Limb (tissue), 2 donors: ENCODE data around the gene NOS3.
"Not testable (repeated sequence)": the region's sequence is repeated elsewhere in the genome, so short reads cannot be mapped to it uniquely, and the experiment has no call there.

Experiments used
- DNase-seq, 2 donors: peaks; one replicate each; pipeline ENCODE4 v3.0.0-alpha.2; 2016; ENCODE audit errors: extremely low spot score in 2 of 2

Gene NOS3

DNA sequence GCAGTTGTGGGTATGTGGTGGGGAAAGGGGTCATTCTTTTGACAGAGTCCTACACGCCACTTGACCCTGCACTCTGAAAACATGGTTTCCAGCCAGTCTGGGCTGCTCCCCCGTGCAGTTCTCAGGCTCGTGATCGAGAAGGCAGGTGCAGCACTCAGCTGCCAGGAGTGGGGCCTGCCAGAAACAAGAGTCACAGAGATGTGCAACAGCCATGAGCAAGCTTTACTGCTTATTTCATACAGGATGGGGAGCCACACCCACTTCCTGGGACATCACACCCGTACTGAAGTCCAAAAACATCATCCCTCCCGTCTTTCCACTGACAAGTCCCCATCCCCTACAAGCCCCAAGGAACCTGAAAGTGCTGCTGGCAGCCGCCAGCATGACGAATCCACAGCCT, 24.1 kb downstream of the NOS3 start:
- DNase-seq = no peak

DNA sequence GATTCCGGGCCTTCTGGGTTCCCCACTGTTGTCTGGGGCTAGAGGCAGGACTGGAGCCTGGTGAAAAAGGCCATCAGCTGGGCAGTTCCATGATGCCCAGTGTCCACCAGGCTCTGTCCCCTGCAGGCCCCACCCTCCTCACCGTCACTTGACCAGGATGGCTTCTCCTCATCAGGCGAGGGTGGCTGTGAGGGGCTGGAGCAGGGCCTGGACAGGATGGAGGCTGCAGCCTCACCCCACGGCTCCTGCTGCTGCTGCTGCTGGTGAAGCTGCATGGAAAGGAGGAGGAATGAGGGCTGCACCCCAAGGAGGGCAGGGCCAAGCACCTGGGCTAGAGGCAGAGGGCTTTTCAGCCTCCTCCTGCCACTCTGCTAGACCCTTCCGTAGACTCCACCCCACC, 25.1 kb downstream of the NOS3 start:
- DNase-seq = no peak

DNA sequence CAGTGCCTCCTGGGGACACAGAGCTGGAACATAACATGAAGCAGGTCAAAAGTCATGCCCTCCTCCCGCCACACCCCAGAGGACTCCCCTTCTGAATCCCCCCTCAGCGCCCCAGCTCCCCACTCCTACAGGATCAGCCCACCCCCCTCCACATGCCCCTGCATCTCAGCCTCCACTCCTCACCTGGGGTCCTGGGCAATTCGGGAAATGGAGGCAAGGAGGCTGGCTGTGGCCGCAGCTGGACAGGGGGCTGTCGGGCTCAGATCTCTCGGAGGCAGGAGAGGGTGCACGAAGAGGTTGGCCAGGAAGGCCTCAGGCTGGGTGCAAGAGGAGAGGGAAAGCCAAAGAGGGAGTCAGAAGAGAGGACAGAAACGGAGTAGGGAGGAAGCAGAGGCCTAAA, 25.7 kb downstream of the NOS3 start:
- no peak for DNase-seq

DNA sequence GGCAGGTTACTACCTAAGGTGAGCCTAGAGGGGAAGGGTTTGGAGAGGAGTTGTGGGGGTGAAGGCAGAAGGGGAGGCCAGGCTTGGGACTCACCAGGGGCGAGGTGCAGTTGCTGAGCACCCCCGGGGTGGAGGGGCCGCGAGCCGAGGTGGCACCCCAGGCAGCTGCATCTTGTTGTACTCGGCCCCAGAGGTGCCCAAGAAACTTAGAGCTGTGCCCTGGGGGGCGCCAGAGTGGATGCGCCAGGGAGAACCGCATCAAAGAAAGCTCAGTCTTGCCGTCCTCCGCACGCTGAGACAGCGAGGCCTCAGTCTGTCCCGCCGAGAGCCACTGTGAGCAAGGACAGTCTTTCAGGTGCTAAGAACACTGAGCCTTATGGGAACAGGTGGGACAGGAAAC, 26.1 kb downstream of the NOS3 start:
- DNase-seq = no peak

DNA sequence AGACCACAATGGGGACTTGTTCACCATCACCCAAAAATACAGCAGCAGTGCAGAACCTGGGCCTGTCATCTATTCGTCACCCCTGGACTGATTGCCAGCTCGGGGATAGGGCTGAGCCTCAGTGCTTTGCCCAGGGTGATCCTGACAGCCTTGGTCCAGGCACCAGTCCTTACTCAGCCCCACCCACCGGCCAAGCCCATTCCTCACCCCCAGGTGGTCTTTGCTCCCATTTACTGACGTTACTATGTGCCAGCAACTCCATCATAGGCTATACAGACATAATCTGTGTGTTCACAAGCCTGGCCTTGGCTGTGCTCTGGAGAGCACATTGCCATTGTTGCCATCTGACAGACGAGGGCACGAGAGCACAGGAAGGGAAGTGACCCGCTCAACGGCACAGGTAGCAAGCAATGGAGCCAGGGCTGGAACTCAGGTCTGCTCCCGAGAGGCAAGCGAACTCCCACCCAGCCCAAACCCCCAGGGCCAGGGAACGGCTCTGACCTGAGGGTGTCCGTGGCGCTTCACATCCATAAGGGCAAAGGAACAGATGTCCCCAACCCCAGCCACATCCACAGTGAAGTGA, 26.6 kb downstream of the NOS3 start:
- no peak for DNase-seq

DNA sequence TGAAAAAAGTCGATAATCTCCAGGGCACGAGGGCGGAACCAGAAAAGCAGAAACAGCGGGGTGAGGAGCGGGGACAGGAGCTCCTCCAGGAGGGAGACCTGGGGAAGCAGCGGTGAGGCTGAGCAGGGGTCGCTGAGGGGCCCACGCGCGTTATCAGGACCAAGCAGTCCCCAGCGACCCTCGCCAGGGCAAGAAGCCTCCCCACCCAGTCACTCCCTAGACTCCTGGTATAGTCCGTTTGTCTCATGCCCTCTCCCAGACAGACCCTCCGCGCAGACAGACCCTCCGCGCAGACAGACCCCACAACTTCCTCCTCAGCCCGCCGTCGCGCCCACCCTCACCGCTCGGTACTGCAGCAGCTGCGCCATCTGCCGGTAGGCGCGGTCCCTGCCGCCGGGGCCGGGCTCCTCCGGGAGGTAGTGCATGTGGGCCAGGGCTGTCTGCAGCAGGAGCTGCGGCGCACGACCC, 27.2 kb downstream of the NOS3 start:
- DNase-seq = peak; percentile 56 to 93

DNA sequence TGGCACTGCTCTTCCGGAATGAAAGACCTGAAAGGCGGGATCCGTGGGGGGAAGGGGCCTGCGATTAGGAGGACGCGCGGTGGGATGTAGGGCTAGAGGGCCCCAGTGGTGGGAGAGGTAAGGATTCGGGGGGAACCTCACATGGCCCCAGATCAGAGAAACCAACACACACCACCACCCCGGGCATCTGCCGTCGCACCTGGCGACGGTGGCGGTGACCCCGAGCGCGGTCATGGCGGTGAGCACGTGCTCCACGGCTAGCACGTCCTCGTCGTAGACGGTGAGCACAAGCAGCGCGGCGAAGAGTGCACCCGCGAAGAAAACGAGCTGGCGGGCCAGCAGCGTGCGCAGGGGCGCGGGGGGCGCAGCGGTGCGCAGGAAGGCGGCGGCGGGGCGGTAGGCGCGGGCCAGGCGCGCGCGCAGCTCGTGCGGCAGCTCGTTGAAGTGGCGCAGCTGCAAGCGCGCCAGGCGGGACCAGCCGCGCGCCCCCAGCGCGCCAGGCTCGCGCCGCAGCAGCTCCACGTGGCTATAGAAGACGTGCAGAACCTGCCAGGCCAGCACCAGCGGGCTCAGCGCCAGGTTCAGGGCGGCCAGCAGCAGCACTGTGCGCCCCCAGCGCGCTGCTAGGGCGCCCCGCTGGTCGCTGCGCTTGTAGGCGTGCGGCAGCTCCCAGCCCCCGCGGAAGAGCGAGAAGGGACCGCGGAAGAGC, 27.8 kb downstream of the NOS3 start:
- DNase-seq = peak in 1 of 2 donors; percentile 80

DNA sequence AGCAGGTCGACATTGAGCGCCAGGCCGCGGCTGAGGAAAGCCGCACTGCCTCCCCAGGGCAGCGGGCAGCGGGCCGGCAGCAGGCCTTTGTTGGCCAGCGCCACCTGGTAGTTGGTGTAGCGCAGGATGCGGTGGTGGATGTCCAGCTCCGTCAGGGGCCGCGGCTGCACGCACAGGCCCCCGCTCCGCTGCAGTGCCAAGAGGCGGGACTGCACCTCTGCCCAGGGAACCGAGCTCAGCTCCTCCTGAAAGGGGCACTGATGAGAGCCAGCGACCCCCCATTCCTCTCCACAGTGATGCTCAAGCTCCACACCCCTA, 28.3 kb downstream of the NOS3 start:
- DNase-seq = no peak

DNA sequence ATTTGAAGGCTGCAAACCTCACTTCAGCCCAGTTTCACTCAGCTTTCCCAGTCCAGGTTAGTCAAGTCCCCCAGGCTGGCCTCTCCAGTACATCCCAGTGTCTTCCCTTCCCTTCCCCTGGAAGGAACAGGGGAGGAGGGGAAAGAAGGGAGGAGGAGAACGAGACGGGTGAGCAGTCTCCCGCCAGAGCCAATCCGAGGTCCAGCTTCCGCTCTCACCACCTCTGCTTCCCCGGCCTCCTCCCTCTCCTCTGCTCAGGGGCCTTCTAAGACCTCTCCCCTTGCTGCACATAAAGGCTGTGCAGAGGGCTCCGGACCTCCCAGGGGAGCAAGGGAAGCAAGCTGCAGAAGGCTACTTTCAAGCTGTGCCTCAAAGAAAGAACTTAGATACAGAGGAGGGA, 29.4 kb downstream of the NOS3 start:
- no peak for DNase-seq

DNA sequence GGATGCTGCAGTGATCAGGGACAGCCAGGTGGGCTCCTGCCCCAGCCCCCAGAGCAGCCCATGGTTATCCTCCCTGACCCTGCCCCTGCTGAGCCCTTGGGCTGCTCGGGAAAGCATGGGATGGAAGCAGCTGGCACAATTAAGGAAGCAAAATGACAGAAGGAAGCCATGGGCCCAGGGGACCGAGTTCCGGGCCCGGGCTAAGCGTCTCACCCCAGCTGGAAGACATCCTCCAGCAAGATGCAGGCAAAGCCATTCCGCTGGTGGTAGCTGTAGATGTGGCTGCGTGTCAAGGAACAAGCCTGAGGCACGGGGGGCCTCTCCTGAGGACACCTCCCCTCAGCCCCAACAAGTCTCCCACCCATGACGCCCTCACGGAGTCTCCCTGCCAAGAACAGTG, 32.4 kb downstream of the NOS3 start:
- DNase-seq = no peak

DNA sequence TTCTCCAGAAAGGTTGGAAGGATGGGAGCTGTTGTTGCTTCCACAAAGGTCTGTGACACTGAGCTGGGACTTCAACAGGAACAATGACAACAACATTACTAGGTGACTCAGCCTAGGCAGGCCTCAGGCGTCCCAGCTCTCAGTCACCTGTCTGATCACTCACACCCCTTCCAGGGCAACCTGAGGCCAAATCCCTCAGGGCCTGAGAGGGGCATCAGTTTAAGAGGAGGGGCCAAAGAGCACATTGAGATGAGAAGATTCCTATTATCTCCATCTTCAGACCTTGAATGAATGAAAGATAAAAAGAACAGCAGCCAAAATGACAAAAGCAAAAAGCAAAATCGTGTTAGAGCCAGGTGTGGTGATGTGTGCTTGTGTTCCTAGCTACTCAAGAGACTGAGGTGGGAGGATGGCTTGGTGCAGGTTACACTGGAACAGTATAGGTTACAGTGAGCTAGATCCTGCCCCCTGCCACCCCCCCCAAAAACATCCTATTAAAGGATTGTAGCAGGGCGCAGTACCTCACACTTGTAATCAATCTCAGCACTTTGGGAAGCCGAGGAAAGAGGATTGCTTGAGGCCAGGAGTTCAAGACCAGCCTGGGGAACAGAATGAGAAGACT, 33.7 kb downstream of the NOS3 start, which contains the start of gene ATG9B:
ATG9B (minus strand) TSS at position 60 of the 622 bp plus-strand sequence. CDS start 71 bp downstream, outside the sequence.
- no peak for DNase-seq

DNA sequence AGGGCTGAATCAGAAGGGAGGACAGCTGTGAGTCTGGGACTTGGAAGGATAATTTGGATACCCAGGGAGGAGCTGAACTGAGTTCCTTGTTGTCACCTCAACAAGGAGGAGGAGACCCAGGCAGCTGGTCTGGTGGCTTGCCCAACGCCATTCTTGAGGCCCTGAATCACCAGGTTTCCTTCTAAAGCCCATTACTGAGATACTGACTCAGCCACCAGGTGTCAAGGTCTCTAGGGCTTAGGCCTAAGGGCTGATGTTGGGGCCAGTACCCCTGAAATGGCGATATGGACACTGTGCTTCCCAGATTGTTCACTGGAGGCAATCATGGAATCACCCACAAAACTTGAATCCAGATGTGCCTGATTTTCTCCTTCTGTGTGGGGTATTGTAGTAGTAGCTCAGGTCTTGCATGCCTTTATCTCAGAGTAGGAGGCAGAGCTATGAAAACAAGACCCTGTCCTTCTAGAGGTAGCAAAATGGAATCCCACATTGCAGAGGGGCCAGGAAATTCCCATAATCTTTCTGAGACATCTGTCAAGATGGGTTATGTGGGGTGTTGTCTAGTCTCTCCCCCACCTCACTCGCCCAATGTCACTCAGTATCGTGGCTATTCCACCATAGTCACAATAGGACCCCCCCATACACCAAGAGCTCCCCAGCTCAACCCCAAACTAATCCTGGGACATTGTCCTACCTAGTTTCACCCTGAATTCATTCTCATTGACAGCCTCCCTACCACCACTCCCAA, 35.3 kb downstream of the NOS3 start:
- DNase-seq = no peak

DNA sequence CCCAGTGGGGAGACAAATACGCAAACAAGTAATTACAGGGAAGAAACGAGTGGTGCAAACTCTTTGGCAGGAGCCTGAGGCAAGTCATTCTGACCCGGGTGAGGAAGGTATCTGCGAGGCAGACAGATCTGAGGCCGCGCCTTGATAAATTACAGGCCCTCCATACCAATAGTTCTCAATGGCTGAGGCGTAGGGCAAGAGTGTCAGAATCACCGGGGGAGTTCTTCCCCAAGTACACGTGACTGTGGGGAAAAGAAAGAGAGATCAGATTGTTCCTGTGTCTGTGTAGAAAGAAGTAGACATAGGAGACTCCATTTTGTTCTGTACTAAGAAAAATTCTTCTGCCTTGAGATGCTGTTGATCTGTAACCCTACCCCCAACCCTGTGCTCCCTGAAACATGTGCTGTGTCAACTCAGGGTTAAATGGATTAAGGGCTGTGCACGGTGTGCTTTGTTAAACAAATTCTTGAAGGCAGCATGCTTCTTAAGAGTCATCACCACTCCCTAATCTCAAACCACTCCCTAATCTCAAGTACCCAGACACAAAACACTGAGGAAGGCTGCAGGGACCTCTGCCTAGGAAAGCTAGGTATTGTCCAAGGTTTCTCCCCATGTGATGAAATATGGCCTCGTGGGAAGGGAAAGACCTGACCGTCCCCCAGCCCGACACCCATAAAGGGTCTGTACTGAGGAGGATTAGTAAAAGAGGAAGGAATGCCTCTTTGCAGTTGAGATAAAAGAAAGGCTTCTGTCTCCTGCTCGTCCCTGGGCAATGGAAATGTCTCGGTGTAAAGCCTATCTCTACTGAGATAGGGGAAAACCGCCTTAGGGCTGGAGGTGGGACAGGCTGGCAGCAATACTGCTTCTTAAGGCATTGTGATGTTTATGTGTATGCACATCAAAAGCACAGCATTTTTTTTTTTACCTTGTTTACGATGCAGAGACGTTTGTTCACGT, 36.2 kb downstream of the NOS3 start:
- not testable (repeated sequence) for DNase-seq

DNA sequence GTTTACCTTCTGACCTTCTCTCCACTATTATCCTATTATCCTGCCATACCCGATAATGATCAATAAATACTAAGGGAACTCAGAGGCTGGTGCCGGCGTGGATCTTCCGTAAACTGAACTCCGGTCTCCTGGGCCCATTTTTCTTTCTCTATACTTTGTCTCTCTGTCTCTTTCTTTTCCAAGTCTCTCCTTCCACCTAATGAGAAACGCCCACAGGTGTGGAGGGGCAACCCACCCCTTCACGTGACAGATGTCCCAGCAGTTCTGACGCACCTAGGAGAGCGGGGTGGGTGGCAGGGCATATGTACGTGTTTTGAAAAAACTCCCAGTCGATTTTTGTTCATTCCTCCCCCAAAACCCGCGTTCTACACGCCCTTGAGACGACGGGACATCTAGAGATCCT, 36.9 kb downstream of the NOS3 start:
- DNase-seq = not testable (repeated sequence)

DNA sequence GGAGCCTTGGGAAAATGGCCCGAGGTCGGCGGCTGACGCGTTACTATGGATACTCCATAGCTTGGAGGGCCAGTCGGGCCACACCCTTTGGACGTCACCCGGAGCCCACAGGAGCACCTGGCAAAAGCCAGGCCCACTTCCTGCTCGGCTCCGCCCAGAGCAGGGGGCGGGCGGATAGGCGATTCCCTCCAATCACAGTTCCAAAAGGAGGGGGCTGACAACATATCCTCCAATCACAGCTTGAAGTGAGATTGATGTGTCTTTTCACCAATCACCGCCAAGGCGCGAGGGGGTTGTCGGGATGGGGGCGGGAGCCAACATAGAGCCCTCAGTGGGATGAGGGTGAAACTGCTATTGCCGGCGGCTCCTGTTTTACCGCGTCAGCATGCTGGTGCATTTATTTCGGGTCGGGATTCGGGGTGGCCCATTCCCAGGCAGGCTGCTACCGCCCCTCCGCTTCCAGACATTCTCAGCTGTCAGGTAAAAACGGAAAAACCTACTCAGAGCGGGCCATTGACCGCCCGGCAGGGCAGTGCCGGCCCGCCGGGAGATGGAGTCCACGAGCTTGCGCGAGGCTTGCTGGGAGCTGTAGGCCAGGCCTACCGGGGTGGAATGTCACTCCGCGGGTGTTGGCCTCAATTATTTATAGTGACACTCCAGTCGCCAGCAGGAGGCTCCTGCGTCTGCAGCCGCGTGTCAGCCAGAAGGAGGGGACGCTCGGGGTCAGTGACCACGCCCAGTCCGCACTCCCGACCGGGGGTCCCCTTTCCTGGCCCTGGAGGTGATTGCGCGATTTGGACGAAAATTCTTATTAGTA, 37.5 kb downstream of the NOS3 start, which contains the start of gene ABCB8:
ABCB8 (plus strand) TSS at position 320 of the 817 bp plus-strand sequence; CDS start at position 386, 66 bp downstream.
- peak; percentile 97 to 99 for DNase-seq

DNA sequence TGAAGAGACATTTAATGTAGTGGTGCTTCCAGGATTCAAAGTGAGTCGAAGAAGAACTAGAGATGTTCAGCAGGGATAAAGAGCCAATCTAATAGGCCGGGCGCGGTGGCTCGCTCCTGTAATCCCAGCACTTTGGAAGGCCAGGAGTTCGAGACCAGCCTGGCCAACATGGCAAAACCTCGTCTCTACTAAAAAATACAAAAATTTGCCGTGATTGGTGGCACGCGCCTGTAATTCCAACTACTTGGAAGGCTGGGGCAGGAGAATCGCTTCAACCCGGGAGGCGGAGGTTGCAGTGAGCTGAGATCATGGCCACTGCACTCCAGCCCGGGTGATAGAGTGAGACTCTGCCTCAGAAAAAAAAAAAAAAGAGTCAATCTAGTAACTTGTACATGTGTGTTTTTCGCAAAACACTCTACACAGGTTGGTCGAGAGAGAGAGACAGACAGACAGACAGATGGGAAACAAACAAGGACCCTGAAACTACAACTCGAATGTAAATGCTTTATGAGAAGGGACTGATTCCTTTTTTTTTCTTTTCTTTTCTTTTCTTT, 38.2 kb downstream of the NOS3 start:
- no peak for DNase-seq

DNA sequence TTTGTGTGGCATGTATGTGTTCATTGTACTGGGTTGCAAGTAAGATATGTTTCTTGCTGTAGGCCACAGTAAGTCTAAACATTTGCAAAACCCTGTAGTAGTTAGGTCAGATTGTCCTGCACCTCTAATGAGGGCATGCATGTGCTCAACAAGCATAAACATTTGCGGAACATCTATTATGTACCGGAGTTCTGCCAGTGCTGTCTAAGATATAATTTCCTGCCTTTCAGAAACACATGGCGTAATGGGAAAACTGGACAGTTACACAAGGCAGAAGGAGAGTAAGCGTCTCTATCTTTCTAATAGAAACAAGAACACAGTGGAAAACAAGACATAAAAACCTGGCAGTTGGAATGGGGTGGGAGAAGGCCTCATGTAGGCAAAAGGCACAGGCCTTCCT, 40.2 kb downstream of the NOS3 start:
- no peak for DNase-seq

DNA sequence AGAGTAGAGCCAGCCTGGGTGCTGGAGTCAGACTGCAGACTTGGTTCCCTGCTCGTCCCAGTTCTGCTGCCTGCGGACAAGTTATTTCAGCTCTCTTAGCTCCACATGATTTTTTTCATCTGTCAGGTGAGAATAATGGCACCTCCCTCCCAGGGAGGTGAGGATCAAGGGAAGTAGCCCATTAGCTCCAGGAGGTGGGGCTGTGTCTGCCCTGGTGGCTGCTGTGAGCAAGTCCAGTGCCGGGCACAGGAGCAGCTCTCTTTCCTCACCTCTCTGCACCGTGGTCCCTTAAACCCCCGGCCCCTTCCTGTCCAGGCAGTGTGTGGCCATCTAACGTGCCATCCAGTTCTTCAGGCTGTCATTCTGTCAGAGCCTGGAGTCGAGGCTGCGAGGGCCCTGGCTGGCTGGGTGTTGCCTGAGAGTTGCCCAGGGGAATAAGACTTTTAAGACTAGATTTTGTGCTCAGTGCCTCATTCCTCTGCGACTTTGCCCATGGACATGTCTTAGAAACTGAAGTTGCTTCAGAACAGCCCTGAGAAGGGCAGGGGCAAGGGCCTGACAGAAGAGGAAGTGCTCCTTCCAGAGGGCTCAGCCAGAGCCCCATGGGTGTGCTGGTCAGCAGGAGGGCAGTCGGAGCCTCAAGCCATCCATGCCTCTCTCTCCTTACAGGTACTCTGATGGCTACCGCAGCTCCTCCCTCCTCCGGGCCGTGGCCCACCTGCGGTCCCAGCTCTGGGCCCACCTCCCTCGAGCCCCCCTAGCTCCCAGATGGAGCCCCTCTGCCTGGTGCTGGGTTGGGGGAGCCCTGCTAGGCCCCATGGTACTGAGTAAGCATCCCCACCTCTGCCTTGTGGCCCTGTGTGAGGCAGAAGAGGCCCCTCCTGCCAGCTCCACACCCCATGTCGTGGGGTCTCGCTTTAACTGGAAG, 42.4 kb downstream of the NOS3 start:
- DNase-seq = no peak

DNA sequence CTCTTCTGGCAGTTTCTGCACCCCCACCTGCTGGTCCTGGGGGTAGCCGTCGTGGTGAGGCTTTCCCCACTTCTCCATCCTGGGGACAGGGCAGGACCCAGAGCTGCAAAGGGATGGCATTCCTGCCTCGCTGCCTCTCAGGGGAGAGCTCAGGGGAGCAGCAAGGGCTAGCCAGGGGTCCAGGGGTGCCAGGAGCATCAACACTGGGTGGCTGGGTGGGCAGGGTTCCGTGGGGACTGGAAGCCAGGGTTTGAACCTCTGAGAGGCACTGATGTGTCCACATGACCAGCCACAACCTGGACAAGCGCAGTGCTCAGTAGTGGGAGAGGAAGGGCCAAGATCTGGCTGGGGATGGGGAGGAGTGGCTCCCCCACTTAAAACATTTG, 43.0 kb downstream of the NOS3 start:
- DNase-seq = no peak
